Left hindlimb (tissue), 1 donor: ENCODE results near the gene GPER1.
A peak's percentile ranks its signal among the peaks of the same experiment; 100 is the strongest.

Source experiments
- DNase-seq: peaks from one replicate; pipeline ENCODE4 v3.0.0-alpha.2; 2018

GPER1 gene

GRCh38 chr7:1054438-1054837 is 33.5 kb upstream of the GPER1 start:
- no peak for DNase-seq

GRCh38 chr7:1054861-1055450 is 33.0 kb upstream of the GPER1 start:
- DNase-seq: peak; percentile 83

- no peak for DNase-seq
Measured at GRCh38 chr7:1055491-1055955, 32.4 kb upstream of the GPER1 start.

GRCh38 chr7:1055956-1056784 is 31.7 kb upstream of the GPER1 start:
- no peak for DNase-seq

- no peak for DNase-seq
Measured at GRCh38 chr7:1056785-1057410, 31.0 kb upstream of the GPER1 start.

- DNase-seq: no peak
Measured at GRCh38 chr7:1057416-1058291, 30.3 kb upstream of the GPER1 start.

GRCh38 chr7:1058311-1058710 is 29.6 kb upstream of the GPER1 start:
- no peak for DNase-seq

GRCh38 chr7:1058821-1059199 is 29.1 kb upstream of the GPER1 start:
- no peak for DNase-seq

- DNase-seq: no peak
Measured at GRCh38 chr7:1059200-1060091, 28.5 kb upstream of the GPER1 start.

GRCh38 chr7:1060315-1061072 is 27.4 kb upstream of the GPER1 start:
- no peak for DNase-seq

GRCh38 chr7:1061180-1061579 is 26.7 kb upstream of the GPER1 start:
- DNase-seq: no peak

GRCh38 chr7:1062296-1063294 is 25.3 kb upstream of the GPER1 start:
- no peak for DNase-seq

- no peak for DNase-seq
Measured at GRCh38 chr7:1063361-1063760, 24.6 kb upstream of the GPER1 start.

GRCh38 chr7:1064581-1064980 is 23.3 kb upstream of the GPER1 start:
- DNase-seq: no peak

- DNase-seq: no peak
Measured at GRCh38 chr7:1065263-1065584, 22.7 kb upstream of the GPER1 start.

GRCh38 chr7:1065585-1066241 is 22.2 kb upstream of the GPER1 start:
- DNase-seq: peak; percentile 80

- DNase-seq: no peak
Measured at GRCh38 chr7:1066242-1066588, 21.7 kb upstream of the GPER1 start.

- no peak for DNase-seq
Measured at GRCh38 chr7:1068013-1068412, 19.9 kb upstream of the GPER1 start.

GRCh38 chr7:1068619-1069018 is 19.3 kb upstream of the GPER1 start:
- no peak for DNase-seq
